NCI-H226 (cell line): ENCODE measurements around the gene UBE2J1.
A peak's percentile ranks its signal among the peaks of the same experiment; 100 is the strongest.
"Not testable (repeated sequence)": the region's sequence is repeated elsewhere in the genome, so short reads cannot be mapped to it uniquely, and the experiment has no call there.

Source experiments
- DNase-seq: peaks from one replicate; pipeline ENCODE4 v3.0.0-alpha.2; 2015

The UBE2J1 gene, protein sequence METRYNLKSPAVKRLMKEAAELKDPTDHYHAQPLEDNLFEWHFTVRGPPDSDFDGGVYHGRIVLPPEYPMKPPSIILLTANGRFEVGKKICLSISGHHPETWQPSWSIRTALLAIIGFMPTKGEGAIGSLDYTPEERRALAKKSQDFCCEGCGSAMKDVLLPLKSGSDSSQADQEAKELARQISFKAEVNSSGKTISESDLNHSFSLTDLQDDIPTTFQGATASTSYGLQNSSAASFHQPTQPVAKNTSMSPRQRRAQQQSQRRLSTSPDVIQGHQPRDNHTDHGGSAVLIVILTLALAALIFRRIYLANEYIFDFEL

DNA sequence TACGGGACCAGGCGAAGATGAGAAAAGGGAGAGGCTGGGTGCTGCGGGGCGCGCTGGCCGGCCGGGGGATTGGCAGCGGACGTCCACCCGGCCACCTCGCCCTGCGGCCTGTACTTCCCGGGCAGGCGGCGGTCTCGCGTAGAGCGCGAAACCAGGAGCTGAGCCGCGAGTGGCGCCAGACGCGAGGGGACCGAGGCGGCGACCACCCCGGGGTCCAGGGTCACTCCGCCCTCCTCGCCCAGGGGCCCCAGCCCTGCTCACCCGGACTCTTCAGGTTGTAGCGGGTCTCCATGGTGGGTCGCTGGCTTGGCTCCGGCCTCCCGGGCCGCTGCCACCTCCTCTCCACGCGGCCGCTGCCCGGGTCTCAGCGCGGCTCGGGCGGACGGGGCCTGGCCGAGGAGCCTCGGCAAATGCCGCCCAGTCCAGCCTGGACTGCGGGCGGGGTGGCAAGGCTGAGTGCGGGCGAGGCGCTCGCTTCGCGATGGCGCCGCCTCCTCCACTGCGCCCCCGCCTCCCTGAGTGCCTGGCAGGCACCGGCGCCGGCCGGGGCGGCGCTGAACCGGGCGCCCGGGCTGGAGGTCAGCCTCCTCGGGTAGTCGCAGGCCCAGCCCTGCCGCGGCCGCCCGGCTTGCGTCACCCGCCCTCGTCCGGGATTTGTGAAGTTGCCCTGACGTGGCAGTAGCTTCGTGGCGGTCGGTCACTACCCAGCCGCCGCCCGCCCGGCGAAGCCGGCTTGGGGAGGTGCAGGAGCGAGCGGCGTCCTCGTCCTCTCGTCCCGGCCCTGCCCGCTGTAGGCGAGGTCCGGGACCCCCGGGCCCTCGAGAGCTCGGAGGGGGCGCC is at the start of gene UBE2J1:
Gene UBE2J1, minus strand, starts transcription at position 445 of the 840 bp plus-strand sequence. Its CDS starts 153 bp downstream, at position 292.
- peak; percentile 91 for DNase-seq

DNA sequence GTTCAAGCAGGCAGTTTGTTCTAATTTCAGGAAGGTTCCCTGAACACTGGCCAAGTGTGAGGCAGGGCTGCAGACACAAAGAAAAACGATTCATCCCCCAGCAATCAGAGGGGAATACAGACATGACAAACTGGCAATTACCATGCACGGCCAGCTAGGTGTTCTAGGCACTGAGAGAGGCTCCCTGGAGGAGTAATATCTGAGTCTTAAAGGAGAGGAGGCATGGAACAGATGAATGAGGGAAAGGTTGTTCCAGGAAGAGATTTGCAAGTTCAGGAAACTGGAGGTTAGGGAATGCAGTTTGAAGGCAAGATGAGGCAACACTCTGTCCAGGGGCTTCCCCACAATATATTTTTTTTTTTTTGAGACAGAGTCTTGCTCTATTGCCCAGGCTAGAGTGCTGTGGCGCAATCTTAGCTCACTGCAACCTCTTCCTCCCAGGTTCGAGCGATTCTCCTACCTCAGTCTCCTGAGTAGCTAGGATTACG is 48.4 kb upstream of the UBE2J1 start:
- no peak for DNase-seq

DNA sequence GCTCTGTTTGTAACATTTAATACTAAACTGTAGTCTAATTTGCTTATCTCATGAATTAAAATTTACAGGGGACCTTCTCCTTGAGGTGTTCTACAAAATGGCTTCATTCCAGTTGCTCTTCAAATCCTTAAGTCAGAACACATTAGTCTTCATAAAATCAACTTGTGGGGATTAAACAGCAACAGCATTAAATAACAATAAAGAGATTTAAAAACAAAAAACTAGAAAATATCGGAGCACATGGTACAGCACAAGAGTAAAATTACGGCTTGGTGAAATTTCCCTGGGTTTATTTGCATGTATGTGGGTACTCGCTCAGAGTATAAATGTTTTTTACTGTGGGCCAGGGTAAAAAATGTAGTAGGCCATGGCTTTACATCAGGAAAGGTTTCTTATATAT is 47.5 kb upstream of the UBE2J1 start:
- no peak for DNase-seq

DNA sequence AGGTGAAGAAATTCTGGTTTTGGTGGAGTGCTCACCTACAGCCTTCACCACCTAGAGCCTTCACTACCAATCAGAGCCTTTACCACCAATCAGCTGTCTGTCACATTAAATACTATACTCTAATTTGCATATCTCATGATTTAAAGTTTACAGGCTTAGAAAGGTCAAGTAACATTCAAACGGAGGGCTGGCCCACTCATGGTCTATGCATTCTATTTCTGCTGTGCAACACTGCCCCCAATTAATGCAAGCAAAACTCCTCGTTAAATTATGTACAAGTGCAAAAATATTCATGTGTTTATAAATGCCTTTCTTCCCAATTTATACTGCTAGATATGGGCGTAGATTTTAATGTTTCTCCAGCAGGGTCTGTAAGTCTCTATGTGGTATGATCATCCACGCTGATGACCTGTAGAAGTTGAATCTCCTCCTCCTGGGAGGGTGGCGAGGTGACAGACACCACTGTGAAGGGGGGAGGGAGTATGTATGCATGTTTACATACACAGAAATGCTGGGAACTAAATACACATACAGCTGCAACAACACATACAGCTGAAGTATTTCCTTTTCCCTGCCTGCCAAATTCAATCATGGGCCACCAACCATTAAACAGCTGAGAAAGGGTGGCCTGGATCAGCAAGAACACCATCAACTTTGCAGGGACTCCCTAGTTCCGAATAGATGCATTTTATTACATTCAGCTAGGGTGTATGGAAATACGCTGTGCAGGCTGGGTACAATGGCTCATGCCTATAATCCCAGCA is 46.4 kb upstream of the UBE2J1 start:
- no peak for DNase-seq

DNA sequence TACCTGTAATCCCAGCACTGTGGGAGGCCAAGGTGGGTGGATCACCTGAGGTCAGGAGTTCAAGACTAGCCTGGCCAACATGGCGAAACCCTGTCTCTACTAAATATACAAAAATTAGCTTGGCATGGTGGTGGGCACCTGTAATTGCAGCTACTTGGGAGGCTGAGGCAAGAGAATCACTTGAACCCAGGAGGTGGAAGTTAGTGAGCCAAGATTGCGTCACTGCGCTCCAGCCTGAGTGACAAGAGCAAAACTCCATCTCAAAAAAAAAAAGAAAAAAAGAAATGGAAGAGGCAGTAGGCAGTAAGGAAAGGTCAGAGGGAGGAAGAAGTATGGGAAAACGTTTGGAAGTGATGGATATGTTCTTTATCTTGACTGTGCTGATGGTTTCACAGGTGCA is 45.4 kb upstream of the UBE2J1 start:
- not testable (repeated sequence) for DNase-seq

DNA sequence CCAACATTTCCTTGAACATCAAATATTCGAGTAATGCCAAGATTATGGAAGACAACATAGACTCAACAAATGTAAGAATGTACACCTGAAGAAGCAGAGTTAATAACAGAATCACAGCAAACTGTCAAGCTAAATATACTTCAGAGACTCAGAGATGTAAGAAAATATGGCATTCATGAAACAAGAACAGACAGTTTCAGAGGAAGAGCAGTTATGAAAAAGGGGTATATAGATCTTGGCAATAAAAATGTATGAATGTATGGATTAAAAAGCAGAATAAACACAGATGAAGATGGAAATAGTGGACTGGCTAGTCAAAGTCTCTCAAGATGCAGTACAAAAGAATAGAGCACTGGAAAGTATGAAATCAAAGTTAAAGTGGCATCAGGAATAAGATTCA is 41.1 kb upstream of the UBE2J1 start:
- DNase-seq: no peak

DNA sequence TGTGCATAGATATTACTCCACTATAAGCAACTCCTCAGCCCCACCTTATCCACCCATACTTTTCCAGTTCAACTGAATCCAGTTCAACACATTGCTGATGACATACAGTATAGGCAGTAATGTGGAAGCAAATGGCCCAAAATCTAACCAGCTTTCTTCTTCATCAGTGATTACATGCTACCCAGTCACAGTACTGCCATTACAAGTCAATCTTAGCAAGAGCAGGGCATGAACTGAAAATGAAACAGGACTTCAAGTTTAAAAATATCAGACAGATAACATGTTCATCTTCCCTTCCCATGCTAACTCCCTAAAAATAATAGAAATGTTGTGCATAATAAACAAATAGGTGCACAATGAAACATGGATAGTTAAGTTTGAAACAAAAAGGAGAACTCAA is 40.3 kb upstream of the UBE2J1 start:
- DNase-seq: no peak

DNA sequence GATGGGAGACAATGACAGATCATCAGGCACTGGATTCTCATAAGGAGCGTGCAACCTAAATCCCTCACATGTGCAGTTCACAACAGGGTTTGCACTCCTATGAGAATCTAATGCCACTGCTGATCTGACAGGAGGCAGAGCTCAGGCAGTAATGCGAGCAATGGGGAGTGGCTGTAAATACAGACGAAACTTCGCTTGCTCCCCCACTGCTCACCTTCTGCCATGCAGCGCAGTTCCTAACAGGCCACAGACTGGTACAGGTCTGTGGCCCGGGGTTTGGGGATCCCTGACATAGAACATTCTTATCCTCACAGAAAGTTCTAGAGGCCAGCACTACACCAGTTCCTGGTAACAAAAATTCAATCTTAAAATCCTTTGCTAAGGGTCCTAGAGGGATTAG is 36.3 kb upstream of the UBE2J1 start:
- DNase-seq: no peak

DNA sequence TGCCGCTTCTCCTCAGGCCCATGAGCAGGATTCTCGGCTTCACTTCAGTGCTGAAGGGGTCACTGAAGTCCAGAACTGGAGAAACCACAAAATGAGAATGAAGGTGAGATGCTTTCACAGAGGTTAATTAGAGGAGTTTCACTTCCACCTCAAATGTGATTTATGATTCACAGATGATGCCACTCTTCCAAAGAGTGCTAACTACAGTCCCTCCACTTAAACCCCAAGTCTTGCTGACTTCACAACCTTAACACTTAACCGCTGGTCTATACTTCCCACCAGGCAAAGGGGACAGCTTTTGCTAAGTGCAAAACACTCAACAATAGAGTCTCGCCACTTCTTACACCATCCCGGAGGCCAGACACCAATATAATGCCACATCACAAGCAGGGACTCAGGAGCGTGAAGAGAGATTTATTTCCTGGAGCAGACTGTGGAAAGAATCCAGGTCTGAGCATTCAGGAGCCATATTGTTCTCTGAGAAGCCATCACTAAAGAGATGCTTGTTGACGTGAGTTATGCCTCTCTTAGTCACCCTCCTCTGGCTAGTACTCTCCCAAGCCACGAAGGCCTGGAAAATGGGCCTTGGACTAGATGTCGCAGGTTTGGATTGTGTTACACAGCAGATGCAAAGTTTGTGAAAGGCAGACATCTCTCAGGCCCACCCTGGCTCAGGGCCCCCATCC is 35.1 kb upstream of the UBE2J1 start:
- no peak for DNase-seq

DNA sequence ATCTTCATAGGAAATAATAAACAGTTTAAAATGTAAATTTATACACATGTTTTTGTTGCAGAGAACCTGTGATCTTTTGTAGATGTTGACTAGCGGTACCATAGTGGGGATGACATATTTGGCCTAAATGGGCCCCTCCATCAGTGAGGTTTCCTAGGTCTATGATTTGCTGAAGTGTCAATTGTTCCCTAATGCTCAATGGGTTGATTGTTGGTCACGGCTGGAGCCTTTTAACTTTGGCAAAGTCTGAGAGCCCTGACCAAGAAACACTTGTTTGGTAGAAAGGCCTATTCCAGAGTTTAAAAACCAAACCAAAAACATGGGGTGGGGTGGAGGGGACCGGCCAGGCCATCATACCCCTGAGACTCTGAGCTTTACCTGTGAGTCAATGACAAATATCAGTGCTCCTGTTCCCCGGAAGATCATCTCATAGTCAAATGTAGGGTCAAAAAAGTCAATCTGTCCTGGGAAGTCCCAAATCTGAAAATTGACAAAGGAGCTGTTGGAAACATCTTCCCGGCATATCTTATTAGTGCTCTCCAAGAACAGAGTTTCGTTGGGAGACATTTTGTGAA is 34.5 kb upstream of the UBE2J1 start:
- DNase-seq: no peak

DNA sequence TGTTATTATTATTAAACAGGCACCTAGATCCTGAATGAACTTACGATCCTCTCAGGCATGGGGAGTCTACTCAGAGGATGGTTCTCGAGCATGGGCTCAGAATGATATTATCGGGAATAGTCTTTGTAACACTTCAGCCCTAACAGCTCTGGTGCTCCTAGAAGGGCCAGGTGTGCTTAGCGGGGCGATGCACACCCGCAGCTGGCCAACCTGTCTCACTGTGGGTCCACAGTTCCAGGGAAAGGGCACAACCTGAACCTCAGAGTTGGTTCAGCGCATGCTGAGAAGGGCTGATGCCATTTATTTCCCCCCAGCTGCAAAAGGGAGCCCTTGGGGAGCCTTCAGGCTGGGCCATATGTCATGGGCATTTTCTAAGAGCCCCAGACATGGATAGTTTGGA is 33.3 kb upstream of the UBE2J1 start:
- DNase-seq: no peak

DNA sequence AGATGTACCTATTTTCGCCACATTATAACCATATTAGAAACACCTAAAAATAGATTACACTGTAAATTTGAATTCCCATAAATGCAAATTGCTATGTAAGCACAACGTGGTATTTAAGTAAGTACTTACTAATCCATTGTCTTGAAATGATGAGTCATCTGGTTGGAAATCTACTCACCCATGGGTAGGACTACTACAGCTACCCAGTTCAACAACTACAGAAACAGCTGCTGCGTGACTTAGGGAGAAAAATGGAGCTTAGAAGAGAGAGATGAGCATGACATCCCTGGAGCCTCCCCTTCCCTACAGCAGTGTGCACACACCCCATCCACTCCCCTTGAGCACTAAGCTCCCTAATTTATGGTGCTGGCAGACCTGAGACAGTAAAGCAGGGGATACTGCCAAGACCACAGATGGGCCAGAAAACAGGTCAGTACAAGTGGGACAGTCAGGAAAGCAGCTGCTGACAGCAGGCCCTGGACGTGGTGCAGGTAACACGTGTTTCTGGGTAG is 32.7 kb upstream of the UBE2J1 start:
- DNase-seq: no peak

DNA sequence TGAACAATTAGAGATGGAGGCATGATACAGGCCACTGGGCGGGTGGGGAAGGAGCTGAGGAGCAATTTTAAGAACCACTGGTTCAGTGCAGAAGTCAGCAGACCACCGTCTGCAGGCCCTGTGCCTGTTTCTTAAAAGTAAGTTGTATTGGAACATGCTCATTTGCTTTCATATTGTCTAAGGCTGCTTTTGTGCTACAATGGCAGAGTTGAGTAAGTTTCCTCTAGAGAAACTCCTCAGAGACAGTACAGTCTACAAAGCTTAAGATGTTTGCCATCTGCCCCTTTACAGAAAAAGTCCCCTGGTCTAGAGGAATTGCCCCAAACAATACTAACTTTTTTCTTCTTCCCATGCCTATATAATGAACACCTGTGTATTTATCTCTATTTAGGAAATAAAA is 28.5 kb upstream of the UBE2J1 start:
- no peak for DNase-seq

DNA sequence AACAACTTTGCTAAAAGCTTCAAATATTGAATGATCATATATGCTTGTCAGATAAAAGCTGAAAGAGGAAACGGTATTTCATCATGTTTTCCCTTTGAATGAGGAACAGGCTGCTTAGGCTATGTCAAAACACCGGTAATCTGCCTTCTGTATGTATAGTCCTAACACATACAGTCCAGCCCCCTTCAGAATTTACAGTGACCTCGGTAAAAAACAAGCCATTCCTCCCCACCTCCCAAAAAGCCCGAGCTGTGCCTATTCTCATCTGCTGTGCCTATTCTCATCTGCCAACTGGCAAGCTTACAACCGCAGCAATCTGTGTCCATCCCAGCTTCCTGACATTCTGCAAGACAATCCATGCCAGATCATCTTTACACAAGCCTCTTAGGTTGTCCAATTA is 26.8 kb upstream of the UBE2J1 start:
- no peak for DNase-seq

DNA sequence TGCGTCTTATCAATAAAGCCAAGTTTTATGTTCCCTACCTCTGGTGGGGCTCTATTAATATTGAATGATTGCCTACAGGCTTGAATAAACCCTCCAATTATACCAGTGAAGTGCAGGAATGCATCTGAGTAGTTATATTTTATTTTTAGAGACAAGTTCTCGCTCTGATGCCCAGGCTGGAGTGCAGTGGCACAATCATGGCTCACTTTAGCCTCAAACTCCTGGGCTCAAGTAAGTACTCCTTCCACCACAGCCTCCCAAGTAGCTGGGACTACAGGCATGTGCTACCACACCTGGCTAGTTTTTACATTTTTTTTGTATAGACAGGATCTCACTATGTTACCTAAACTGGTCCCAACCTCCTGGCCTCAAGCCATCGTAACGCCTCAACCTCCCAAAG is 26.1 kb upstream of the UBE2J1 start:
- DNase-seq: no peak

DNA sequence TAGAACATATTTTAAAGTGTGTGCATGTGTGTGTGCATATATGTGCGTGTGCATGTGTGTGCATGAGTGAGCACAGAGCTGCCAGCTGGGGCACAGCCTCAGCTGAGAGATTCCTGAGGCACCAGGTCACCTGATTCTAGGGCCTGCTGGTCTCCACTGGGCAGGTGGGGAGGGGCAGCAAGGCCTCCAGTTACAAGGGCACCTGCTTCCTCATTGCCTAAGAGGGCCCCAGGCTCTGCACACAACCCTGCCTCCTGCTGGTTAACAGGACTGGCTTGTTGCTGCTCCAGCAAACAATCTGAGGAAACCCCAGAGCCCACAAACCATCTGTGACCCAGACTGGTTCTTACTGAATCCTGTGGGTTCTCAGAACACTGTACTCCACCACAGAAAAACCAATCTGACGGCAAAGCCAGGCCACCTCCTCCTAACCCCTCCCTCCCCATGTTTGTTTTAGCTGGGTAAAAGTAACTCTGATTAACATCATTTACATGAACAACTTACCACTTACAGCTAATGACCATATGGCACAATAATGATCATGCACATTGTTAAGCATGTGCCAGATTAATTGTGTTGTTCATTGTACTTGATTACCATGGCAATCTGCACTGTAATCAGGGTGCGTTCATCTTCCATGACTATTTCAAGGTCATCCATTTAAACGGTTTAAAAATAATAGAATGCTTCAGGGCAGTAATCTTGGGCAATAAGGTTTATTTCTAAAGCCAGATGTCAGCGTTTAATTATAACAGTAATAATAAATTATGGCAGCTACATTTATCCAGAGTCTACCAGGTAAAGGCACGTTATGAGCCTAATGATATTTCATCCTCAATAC is 23.1 kb upstream of the UBE2J1 start:
- peak; percentile 45 for DNase-seq

DNA sequence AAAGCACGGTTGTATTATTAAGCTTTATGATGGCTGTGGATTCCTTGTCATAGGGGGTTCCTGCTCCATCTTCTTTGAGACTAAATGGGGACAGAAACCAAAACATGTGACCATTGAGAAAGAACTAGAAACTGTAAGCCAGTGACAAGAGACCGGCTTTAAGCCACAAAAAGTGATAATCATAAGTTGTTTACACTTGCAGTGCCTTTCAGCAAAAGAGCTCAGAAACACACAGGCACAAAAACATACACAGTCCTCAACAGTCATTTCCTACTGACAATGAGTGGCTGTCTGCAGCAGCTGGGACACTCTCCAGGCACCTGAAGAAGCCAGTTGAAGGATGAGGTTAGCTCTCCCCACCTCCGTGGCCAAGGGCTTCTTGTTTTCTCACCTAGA is 20.0 kb upstream of the UBE2J1 start:
- DNase-seq: no peak

DNA sequence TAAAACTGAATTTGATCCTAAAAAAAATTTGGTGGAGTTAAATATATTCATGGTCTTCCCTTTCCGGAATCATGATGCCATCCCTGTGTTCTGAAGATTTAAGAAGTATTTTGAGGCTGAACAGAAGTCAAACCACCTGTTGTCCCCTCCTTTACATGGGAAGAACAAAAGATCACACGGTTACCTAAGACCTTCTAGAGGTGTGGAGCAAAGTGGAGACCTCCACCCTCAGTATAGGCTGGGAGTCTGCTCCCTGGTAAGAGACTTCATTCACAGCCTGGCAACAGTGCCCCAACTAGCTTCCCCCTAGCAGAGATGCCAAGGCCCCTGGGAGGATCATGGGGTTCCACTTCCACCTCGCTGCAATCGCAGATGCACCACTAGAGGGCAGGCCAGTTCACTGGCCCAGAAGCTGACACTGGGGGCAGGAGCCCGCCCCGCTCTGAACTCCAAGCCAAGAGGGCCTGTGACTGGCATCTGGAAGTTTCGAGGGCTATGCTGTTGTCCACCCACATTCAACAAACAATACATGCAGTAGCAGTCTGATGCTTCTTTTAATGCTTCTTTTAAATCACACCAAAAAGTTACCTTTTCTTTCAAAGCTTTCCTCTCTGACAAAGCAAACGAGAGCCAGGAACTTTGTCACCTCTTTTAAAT is 19.5 kb upstream of the UBE2J1 start:
- DNase-seq: peak; percentile 46

DNA sequence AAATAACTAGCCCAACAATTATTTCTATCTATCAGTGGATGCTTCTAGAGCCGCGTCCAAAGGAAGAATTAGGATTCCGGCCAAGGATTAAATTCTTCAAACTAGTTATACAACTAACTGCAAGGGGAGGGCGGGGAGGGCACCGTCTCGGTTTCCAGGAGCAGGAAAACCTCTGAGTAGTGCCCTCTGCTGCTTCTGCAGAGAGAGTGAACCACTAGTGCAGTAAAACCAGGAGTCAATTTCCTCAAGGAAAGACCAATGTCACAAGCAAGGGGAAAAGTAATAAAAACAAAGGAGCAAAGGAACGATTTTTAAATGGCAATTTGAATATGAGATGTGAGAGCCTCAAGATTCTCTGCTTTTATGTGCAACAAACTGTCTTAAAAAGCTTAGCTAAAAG is 16.5 kb upstream of the UBE2J1 start:
- DNase-seq: peak; percentile 39

DNA sequence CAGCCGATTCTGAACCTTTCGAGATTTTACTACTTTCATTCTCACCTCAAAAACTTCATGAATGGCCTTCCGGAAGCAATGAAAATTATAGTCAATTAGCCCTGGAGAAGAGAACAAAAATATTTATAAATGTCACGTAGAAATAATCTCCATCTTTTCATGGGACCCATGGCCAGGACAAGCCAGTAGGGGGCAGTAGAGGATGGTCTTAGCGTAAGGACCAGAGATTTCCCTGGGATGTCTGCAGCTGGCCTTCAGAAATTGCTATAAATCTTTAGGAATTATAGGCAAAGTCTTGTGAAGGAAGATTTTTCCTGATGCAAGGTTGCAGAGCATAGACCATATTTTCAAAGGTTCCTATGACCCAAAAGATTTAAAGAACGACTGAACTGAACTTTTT is 15.6 kb upstream of the UBE2J1 start:
- DNase-seq: no peak

DNA sequence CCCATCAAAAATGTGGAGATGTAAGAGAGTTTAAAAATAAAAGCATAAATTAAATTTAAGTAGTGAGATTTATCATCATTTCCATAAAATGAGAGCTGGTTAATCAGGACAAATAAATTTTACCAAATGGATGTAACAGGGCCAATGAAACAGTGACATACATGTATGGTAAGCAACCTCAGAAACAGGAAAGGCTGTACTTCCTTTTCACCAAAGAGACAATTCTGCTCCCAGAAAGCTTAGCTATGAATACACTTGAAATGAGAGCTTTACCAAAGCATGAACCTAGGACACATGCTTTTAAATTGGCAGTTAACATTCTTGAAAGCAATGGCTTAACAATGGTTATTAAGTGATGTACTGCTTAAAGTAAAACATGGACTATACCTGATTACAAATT is 12.1 kb upstream of the UBE2J1 start:
- no peak for DNase-seq
